ENCODE results near the gene PIGN.

- TF ChIP-seq POLR2A (IDR thresholded peaks at IDR 0.05): no peak
- TF ChIP-seq CTCF (IDR thresholded peaks at IDR 0.05): no peak
- TF ChIP-seq POLR2AphosphoS5 (IDR thresholded peaks at IDR 0.05): no peak
- TF ChIP-seq EP300 (IDR thresholded peaks at IDR 0.05): no peak
Measured at GRCh38 chr18:62017618-62018017, 169.2 kb downstream of the PIGN start.
